HepG2 (cell line): ENCODE data around the gene COA1. TPM values are rescaled to one million over a fixed set of nuclear protein-coding genes. Genes with fewer than 3 reads are reported as not detected.
A peak's percentile ranks its signal among the peaks of the same experiment; 100 is the strongest.

ENCODE experiments used
- CHD4 ChIP-seq: fragments of 200-600 bp; sonication (generic); IDR thresholded peaks from 2 replicates; pipeline ENCODE4 v1.7.0; 2017; ENCODE audit warnings: mild to moderate bottlenecking, low read length, borderline replicate concordance
- FOXA3 ChIP-seq: IDR thresholded peaks from 2 replicates; pipeline ENCODE4 v1.6.1; 2016; ENCODE audit warnings: missing genetic modification reagents, missing compliant biosample characterization
- FOXJ3 ChIP-seq: sonication (generic); formaldehyde crosslinking; IDR thresholded peaks from 2 replicates; pipeline ENCODE4 v1.4.0; 2020; ENCODE audit warnings: missing genetic modification reagents, mild to moderate bottlenecking, borderline replicate concordance
- GATAD2A ChIP-seq: IDR thresholded peaks from 2 replicates; pipeline ENCODE4 v1.6.1; 2016
- HMG20B ChIP-seq: conservative IDR thresholded peaks from 2 replicates; pipeline ENCODE4 v1.6.1; 2016; ENCODE audit warnings: missing genetic modification reagents, missing compliant biosample characterization
- JUN ChIP-seq: sonication (generic); formaldehyde crosslinking; IDR thresholded peaks from 2 replicates; pipeline ENCODE4 v1.4.0; 2020; ENCODE audit warnings: mild to moderate bottlenecking, missing genetic modification reagents
- KAT8 ChIP-seq: IDR thresholded peaks from 2 replicates; pipeline ENCODE4 v1.6.1; 2016; ENCODE audit warnings: missing genetic modification reagents, missing compliant biosample characterization
- NFE2L1 ChIP-seq: sonication (generic); formaldehyde crosslinking; IDR thresholded peaks from 2 replicates; pipeline ENCODE4 v1.4.0; 2020; ENCODE audit warnings: missing genetic modification reagents, mild to moderate bottlenecking, borderline replicate concordance
- PRMT3 ChIP-seq: sonication (generic); formaldehyde crosslinking; IDR thresholded peaks from 2 replicates; pipeline ENCODE4 v1.8.1; 2022; ENCODE audit warnings: low read depth, mild to moderate bottlenecking, moderate library complexity, missing genetic modification reagents, borderline replicate concordance
- SPEN ChIP-seq: sonication (generic); formaldehyde crosslinking; IDR thresholded peaks from 2 replicates; pipeline ENCODE4 v1.5.1; 2020; ENCODE audit warnings: low read depth, mild to moderate bottlenecking, missing genetic modification reagents
- SRSF9 ChIP-seq: fragments of 200-400 bp; formaldehyde crosslinking; IDR thresholded peaks from 2 replicates; pipeline ENCODE4 v1.6.1; 2018; ENCODE audit warnings: borderline replicate concordance, mild to moderate bottlenecking, low read depth, low read length; ENCODE audit not compliant: insufficient read depth, poor library complexity, severe bottlenecking
- TARDBP ChIP-seq: sonication (generic); formaldehyde crosslinking; IDR thresholded peaks from 2 replicates; pipeline ENCODE4 v1.8.0; 2022; ENCODE audit warnings: mild to moderate bottlenecking, missing genetic modification reagents
- ZNF136 ChIP-seq: sonication (generic); formaldehyde crosslinking; IDR thresholded peaks from 2 replicates; pipeline ENCODE4 v1.8.1; 2022; ENCODE audit warnings: low read depth, mild to moderate bottlenecking, moderate library complexity, missing genetic modification reagents
- ZNF230 ChIP-seq: sonication (generic); formaldehyde crosslinking; IDR thresholded peaks from 2 replicates; pipeline ENCODE4 v1.4.0; 2020; ENCODE audit warnings: mild to moderate bottlenecking, missing genetic modification reagents
- ZNF33B ChIP-seq: sonication (generic); formaldehyde crosslinking; IDR thresholded peaks from 2 replicates; pipeline ENCODE4 v1.5.1; 2020; ENCODE audit warnings: mild to moderate bottlenecking, missing genetic modification reagents
- ZNF772 ChIP-seq: sonication (generic); formaldehyde crosslinking; IDR thresholded peaks from 2 replicates; pipeline ENCODE4 v1.5.0; 2020; ENCODE audit warnings: mild to moderate bottlenecking, missing genetic modification reagents
- polyA plus RNA-seq, 8 experiments: library from polyadenylated mRNA; depleted of rRNA in 3 of 8; stranded (reverse) in 7 of 8; unstranded in 1 of 8; fragments of >200 nt; fragmentation: Illumina TruSeq in 4 of 8; extraction: Trizol in 4 of 8; gene quantifications; 2 replicates each; pipeline versions ENCODE4 v1.2.1 to v1.2.3, GENCODE V29; 2011 to 2016; ENCODE audit warnings: low read depth in 4 of 8, missing spikeins in 1 of 8, mixed read lengths in 1 of 8; ENCODE audit not compliant: insufficient read depth in 1 of 8
- total RNA-seq, 5 experiments: library from RNA; depleted of rRNA; stranded (reverse); fragments of >200 nt; fragmentation: Illumina TruSeq; extraction: Trizol; gene quantifications; 2 replicates each; pipeline ENCODE4 v1.2.3, GENCODE V29; 2016; ENCODE audit warnings: low read depth in 1 of 5
- TF ChIP-seq, protein P1 (sequence below): sonication (generic); formaldehyde crosslinking; IDR thresholded peaks from 2 replicates; pipeline ENCODE4 v1.8.0; 2022; ENCODE audit warnings: missing genetic modification reagents, mild to moderate bottlenecking, moderate library complexity, borderline replicate concordance
- TF ChIP-seq, protein P2 (sequence below): IDR thresholded peaks from 2 replicates; pipeline ENCODE4 v1.6.1; 2016; ENCODE audit warnings: low read depth, borderline replicate concordance
- TF ChIP-seq, protein P3 (sequence below): sonication (generic); formaldehyde crosslinking; IDR thresholded peaks from 2 replicates; pipeline ENCODE4 v1.5.0; 2020; ENCODE audit warnings: mild to moderate bottlenecking, missing genetic modification reagents
- TF ChIP-seq, protein P4 (sequence below): sonication (generic); formaldehyde crosslinking; IDR thresholded peaks from 2 replicates; pipeline ENCODE4 v1.5.0; 2020; ENCODE audit warnings: mild to moderate bottlenecking, missing genetic modification reagents, borderline replicate concordance

Gene COA1
- total and polyA plus RNA-seq, 2 of the 13 experiments (the other 11 are each of a cell fraction or from before 2014, with no cell fraction given), result 33.2 to 65.7 TPM

DNA sequence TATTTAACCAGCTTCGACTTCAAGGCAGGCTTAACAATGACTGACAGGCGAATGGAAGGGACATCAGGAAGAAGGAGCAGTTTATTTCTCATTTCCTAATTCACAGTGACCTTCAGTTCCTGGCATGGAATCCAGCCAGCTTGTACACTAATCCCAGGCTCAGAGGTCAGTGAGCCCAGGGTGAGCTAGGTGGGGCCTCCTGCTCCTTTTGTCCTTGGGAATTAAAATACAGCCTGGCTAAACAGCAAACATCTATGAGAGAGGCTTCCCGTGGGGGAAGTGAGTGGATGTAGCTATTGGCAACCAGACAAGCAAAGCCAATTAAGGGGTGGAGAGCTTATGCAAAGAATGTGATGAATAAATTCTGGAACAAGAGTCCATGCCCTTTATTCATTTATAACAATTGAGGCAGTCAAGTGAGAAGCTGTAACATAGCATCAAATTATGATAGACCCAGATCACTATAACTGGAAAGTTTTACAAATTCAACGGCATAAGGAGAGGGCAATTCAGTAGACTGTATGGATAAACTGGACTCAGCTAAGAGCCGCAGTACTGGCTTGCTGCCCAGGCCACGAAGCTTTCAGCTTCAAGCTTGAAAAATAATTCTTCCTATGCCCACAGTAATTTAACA is 89.3 kb downstream of the COA1 start (continued):
- TF ChIP-seq, protein P1, sequence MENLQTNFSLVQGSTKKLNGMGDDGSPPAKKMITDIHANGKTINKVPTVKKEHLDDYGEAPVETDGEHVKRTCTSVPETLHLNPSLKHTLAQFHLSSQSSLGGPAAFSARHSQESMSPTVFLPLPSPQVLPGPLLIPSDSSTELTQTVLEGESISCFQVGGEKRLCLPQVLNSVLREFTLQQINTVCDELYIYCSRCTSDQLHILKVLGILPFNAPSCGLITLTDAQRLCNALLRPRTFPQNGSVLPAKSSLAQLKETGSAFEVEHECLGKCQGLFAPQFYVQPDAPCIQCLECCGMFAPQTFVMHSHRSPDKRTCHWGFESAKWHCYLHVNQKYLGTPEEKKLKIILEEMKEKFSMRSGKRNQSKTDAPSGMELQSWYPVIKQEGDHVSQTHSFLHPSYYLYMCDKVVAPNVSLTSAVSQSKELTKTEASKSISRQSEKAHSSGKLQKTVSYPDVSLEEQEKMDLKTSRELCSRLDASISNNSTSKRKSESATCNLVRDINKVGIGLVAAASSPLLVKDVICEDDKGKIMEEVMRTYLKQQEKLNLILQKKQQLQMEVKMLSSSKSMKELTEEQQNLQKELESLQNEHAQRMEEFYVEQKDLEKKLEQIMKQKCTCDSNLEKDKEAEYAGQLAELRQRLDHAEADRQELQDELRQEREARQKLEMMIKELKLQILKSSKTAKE (CRISPR knock-in tag), result peak; percentile 78; the same call in 1 of the 2 replicates
- no peak for TF ChIP-seq NFE2L1 (CRISPR knock-in tag)
- TF ChIP-seq SRSF9, result no peak
- TF ChIP-seq CHD4, result no peak
- peak; percentile 57; the same call in 1 of the 2 replicates for TF ChIP-seq ZNF136 (CRISPR knock-in tag)
- TF ChIP-seq ZNF230 (CRISPR knock-in tag), result no peak
- TF ChIP-seq GATAD2A (CRISPR knock-in tag), result peak; percentile 97
- TF ChIP-seq ZNF33B (CRISPR knock-in tag), result no peak
- TF ChIP-seq, protein P2, sequence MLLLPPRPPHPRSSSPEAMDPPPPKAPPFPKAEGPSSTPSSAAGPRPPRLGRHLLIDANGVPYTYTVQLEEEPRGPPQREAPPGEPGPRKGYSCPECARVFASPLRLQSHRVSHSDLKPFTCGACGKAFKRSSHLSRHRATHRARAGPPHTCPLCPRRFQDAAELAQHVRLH (CRISPR knock-in tag), result no peak; the same call in 1 of the 2 replicates
- 0 out of 2 replicates have a peak, but pooled peaks have one; percentile 32 for TF ChIP-seq PRMT3 (CRISPR knock-in tag)
- TF ChIP-seq FOXJ3 (CRISPR knock-in tag), result peak; percentile 76; the same call in 1 of the 2 replicates
- TF ChIP-seq KAT8 (CRISPR knock-in tag), result peak; percentile 85
- peak; percentile 66; the same call in 1 of the 2 replicates for TF ChIP-seq HMG20B (CRISPR knock-in tag)
- TF ChIP-seq JUN (CRISPR knock-in tag), result peak; percentile 63; the same call in 1 of the 2 replicates
- TF ChIP-seq, protein P3, sequence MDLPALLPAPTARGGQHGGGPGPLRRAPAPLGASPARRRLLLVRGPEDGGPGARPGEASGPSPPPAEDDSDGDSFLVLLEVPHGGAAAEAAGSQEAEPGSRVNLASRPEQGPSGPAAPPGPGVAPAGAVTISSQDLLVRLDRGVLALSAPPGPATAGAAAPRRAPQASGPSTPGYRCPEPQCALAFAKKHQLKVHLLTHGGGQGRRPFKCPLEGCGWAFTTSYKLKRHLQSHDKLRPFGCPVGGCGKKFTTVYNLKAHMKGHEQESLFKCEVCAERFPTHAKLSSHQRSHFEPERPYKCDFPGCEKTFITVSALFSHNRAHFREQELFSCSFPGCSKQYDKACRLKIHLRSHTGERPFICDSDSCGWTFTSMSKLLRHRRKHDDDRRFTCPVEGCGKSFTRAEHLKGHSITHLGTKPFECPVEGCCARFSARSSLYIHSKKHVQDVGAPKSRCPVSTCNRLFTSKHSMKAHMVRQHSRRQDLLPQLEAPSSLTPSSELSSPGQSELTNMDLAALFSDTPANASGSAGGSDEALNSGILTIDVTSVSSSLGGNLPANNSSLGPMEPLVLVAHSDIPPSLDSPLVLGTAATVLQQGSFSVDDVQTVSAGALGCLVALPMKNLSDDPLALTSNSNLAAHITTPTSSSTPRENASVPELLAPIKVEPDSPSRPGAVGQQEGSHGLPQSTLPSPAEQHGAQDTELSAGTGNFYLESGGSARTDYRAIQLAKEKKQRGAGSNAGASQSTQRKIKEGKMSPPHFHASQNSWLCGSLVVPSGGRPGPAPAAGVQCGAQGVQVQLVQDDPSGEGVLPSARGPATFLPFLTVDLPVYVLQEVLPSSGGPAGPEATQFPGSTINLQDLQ (CRISPR knock-in tag), result no peak
- TF ChIP-seq, protein P4, sequence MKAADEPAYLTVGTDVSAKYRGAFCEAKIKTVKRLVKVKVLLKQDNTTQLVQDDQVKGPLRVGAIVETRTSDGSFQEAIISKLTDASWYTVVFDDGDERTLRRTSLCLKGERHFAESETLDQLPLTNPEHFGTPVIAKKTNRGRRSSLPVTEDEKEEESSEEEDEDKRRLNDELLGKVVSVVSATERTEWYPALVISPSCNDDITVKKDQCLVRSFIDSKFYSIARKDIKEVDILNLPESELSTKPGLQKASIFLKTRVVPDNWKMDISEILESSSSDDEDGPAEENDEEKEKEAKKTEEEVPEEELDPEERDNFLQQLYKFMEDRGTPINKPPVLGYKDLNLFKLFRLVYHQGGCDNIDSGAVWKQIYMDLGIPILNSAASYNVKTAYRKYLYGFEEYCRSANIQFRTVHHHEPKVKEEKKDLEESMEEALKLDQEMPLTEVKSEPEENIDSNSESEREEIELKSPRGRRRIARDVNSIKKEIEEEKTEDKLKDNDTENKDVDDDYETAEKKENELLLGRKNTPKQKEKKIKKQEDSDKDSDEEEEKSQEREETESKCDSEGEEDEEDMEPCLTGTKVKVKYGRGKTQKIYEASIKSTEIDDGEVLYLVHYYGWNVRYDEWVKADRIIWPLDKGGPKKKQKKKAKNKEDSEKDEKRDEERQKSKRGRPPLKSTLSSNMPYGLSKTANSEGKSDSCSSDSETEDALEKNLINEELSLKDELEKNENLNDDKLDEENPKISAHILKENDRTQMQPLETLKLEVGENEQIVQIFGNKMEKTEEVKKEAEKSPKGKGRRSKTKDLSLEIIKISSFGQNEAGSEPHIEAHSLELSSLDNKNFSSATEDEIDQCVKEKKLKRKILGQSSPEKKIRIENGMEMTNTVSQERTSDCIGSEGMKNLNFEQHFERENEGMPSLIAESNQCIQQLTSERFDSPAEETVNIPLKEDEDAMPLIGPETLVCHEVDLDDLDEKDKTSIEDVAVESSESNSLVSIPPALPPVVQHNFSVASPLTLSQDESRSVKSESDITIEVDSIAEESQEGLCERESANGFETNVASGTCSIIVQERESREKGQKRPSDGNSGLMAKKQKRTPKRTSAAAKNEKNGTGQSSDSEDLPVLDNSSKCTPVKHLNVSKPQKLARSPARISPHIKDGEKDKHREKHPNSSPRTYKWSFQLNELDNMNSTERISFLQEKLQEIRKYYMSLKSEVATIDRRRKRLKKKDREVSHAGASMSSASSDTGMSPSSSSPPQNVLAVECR, result peak; percentile 74; the same call in 1 of the 2 replicates
- TF ChIP-seq FOXA3 (CRISPR knock-in tag), result peak; percentile 85
- TF ChIP-seq TARDBP (CRISPR knock-in tag), result peak; percentile 74; the same call in 1 of the 2 replicates
- TF ChIP-seq SPEN (CRISPR knock-in tag), result peak; percentile 46; the same call in 1 of the 2 replicates
- peak; percentile 28; the same call in 1 of the 2 replicates for TF ChIP-seq ZNF772
